A549 (cell line): ENCODE measurements around the gene CEP19. TPM values are rescaled to one million over a fixed set of nuclear protein-coding genes. Genes with fewer than 3 reads are reported as not detected.

Experiments used
- ATAC-seq, 2 experiments: fragments of 200-7000 bp in 1 of 2; fragments of >200 bp in 1 of 2; cut with Nextera tagmentation in 1 of 2; cut with Tn5 transposase in 1 of 2; 3 replicates each; pipeline versions ENCODE4 v1.8.0 to v1.9.1; 2018 to 2020; ENCODE audit warnings: mild to moderate bottlenecking in 1 of 2, moderate library complexity in 1 of 2
- CTCF ChIA-PET: fragments of 300-600 bp; sonication (Branson Sonifier 250); formaldehyde crosslinking; extraction: SDS; loops from one replicate; lab custom pipeline; 2021; ENCODE audit warnings: antibody characterized with exemption, inconsistent platforms; lab: Yijun Ruan, JAX
- POLR2A ChIA-PET: fragments of 350-600 bp; formaldehyde crosslinking; extraction: SDS; loops from one replicate; lab custom pipeline; 2021; ENCODE audit warnings: antibody characterized with exemption, inconsistent platforms; lab: Yijun Ruan, JAX
- DNase-seq, 2 experiments: peaks; one replicate each; pipeline versions ENCODE4 v3.0.0 to v3.0.0-alpha.2; 2011 to 2016; ENCODE audit warnings: low read depth in 1 of 2, low spot score in 1 of 2
- FAIRE-seq: peaks from 2 replicates; lab custom pipeline; 2011; peaks lifted over from hg19 to GRCh38; lab: Jason Lieb, UNC
- H3K27ac ChIP-seq, 2 experiments: fragments of >200 bp; sonication (Bioruptor Twin); formaldehyde crosslinking; 3 replicates each; pipeline ENCODE4 v1.5.1; 2016 to 2017
- H3K4me1 ChIP-seq: fragments of >200 bp; sonication (Bioruptor Twin); formaldehyde crosslinking; 3 replicates; pipeline ENCODE4 v1.6.1; 2016
- H3K4me2 ChIP-seq: fragments of >200 bp; sonication (Bioruptor Twin); formaldehyde crosslinking; 3 replicates; pipeline ENCODE4 v1.6.1; 2016
- H3K4me3 ChIP-seq: fragments of >200 bp; sonication (Bioruptor Twin); formaldehyde crosslinking; 3 replicates; pipeline ENCODE4 v1.5.1; 2016
- H3K9me3 ChIP-seq: fragments of >200 bp; sonication (Bioruptor Twin); formaldehyde crosslinking; 3 replicates; pipeline ENCODE4 v1.6.1; 2016
- ATOH8 ChIP-seq: fragments of 250-450 bp; sonication (Bioruptor Pico); IDR thresholded peaks from 2 replicates; pipeline ENCODE4 v1.5.0; 2020; ENCODE audit warnings: low read depth, mild to moderate bottlenecking, moderate library complexity
- BCL3 ChIP-seq: fragments of >200 bp; sonication (Bioruptor Twin); formaldehyde crosslinking; IDR thresholded peaks from 3 replicates; pipeline ENCODE4 v1.6.1; 2016
- CHD2 ChIP-seq: fragments of 150-350 bp; IDR thresholded peaks from 2 replicates; pipeline ENCODE4 v1.6.1; 2014; ENCODE audit warnings: low read length; ENCODE audit not compliant: partially characterized antibody
- EP300 ChIP-seq, 2 experiments: fragments of >200 bp; sonication (Bioruptor Twin); formaldehyde crosslinking; IDR thresholded peaks; 2 replicates in 1 of 2; 3 replicates in 1 of 2; pipeline ENCODE4 v1.6.1; 2016 to 2017
- ESRRA ChIP-seq: fragments of 150-350 bp; IDR thresholded peaks from 2 replicates; pipeline ENCODE4 v1.6.1; 2014; ENCODE audit warnings: mild to moderate bottlenecking, low read length, borderline replicate concordance
- FOSB ChIP-seq: fragments of 250-450 bp; sonication (Bioruptor Pico); IDR thresholded peaks from 2 replicates; pipeline ENCODE4 v1.5.0; 2020; ENCODE audit warnings: mild to moderate bottlenecking, moderate library complexity
- GATA3 ChIP-seq: IDR thresholded peaks from 2 replicates; pipeline ENCODE4 v1.6.1; 2012; ENCODE audit warnings: borderline replicate concordance
- HES2 ChIP-seq: fragments of >200 bp; sonication (Bioruptor Twin); formaldehyde crosslinking; IDR thresholded peaks from 2 replicates; pipeline ENCODE4 v1.6.1; 2016
- HOXA7 ChIP-seq: fragments of 250-450 bp; sonication (Bioruptor Pico); IDR thresholded peaks from 2 replicates; pipeline ENCODE4 v1.5.0; 2020; ENCODE audit warnings: mild to moderate bottlenecking, moderate library complexity
- HOXB5 ChIP-seq: fragments of 250-450 bp; sonication (Bioruptor Pico); IDR thresholded peaks from 2 replicates; pipeline ENCODE4 v1.5.0; 2020; ENCODE audit warnings: mild to moderate bottlenecking, moderate library complexity
- JUNB ChIP-seq: fragments of >200 bp; sonication (Bioruptor Twin); formaldehyde crosslinking; IDR thresholded peaks from 2 replicates; pipeline ENCODE4 v1.6.1; 2016
- KDM5A ChIP-seq: fragments of 200-600 bp; sonication (generic); IDR thresholded peaks from 2 replicates; pipeline ENCODE4 v1.6.1; 2016; ENCODE audit warnings: antibody characterized with exemption, mild to moderate bottlenecking
- MAX ChIP-seq: IDR thresholded peaks from 2 replicates; pipeline ENCODE4 v1.6.1; 2012
- MYC ChIP-seq: IDR thresholded peaks from 2 replicates; pipeline ENCODE4 v1.6.1; 2012; ENCODE audit warnings: mild to moderate bottlenecking, inconsistent platforms, low read length, improper control_type of control experiment, borderline replicate concordance
- NFE2L2 ChIP-seq: fragments of 150-350 bp; conservative IDR thresholded peaks from 2 replicates; pipeline ENCODE4 v1.6.1; 2014; ENCODE audit warnings: low read length
- NPAS2 ChIP-seq: fragments of 250-450 bp; sonication (Bioruptor Pico); IDR thresholded peaks from 2 replicates; pipeline ENCODE4 v1.8.0; 2022; ENCODE audit warnings: mild to moderate bottlenecking, moderate library complexity, borderline replicate concordance
- POLR2AphosphoS2 ChIP-seq: conservative IDR thresholded peaks from 2 replicates; pipeline ENCODE4 v1.6.1; 2012; ENCODE audit warnings: low read length, improper control_type of control experiment, inconsistent platforms
- RARB ChIP-seq: fragments of 250-450 bp; sonication (Bioruptor Pico); IDR thresholded peaks from 2 replicates; pipeline ENCODE4 v1.8.0; 2021; ENCODE audit warnings: mild to moderate bottlenecking, moderate library complexity
- SREBF2 ChIP-seq: fragments of 450-650 bp; IDR thresholded peaks from 2 replicates; pipeline ENCODE4 v1.6.1; 2014; ENCODE audit warnings: mild to moderate bottlenecking, moderate library complexity
- TFCP2L1 ChIP-seq: fragments of 250-450 bp; sonication (Bioruptor Pico); IDR thresholded peaks from 2 replicates; pipeline ENCODE4 v1.5.0; 2021; ENCODE audit warnings: mild to moderate bottlenecking
- ZNF302 ChIP-seq: fragments of 250-450 bp; sonication (Bioruptor Pico); IDR thresholded peaks from 2 replicates; pipeline ENCODE4 v1.9.0; 2021; ENCODE audit warnings: inconsistent platforms, mild to moderate bottlenecking, moderate library complexity
- WGBS: methylation state at CpG from one replicate; pipeline ENCODE4 v1.1.6; 2017; ENCODE audit errors: missing lambda C conversion rate; 5-methylcytosine and 5-hydroxymethylcytosine counted together
- polyA plus RNA-seq, 4 experiments: library from polyadenylated mRNA; depleted of rRNA in 3 of 4; stranded (reverse); fragments of >200 nt; fragmentation: RNase III in 1 of 4; extraction: RNeasy Plus Mini Kit Qiagen cat#74134 plus additional on column Dnase treatment in 1 of 4; gene quantifications; 2 replicates in 3 of 4; 3 replicates in 1 of 4; pipeline ENCODE4 v1.2.3, GENCODE V29; 2011 to 2017
- TF ChIP-seq, protein P1 (sequence below): fragments of 250-450 bp; sonication (Bioruptor Pico); IDR thresholded peaks from 2 replicates; pipeline ENCODE4 v1.5.0; 2021; ENCODE audit warnings: mild to moderate bottlenecking, moderate library complexity, borderline replicate concordance

The CEP19 gene
- polyA plus RNA-seq, 2 of the 4 experiments (the other 2 are of a cell fraction), result 4.5 to 5.3 TPM

- TF ChIP-seq CHD2 (no peak), NPAS2 (CRISPR knock-in tag) (no peak), POLR2AphosphoS2 (no peak), HES2 (no peak), MYC (no peak), ZNF302 (CRISPR knock-in tag) (no peak)
- Histone ChIP-seq H3K4me3 (no peak overlapping the region), H3K4me2 (no peak overlapping the region), H3K27ac (no peak overlapping the region), H3K9me3 (no peaks in the 10 kb centered on the region), H3K4me1 (peaks cover 7% of the 10 kb centered on the region; the same call in 1 of the 3 replicates)
- no peak for ATAC-seq
- no peak for FAIRE-seq
- ChIA-PET POLR2A (no interaction called here), CTCF (no interaction called here)
- 86% methylated on average over 6 of the region's 6 CpGs for WGBS
- no peak for DNase-seq
Measured at GRCh38 chr3:196737655-196738054, 25.6 kb upstream of the CEP19 start.

DNA sequence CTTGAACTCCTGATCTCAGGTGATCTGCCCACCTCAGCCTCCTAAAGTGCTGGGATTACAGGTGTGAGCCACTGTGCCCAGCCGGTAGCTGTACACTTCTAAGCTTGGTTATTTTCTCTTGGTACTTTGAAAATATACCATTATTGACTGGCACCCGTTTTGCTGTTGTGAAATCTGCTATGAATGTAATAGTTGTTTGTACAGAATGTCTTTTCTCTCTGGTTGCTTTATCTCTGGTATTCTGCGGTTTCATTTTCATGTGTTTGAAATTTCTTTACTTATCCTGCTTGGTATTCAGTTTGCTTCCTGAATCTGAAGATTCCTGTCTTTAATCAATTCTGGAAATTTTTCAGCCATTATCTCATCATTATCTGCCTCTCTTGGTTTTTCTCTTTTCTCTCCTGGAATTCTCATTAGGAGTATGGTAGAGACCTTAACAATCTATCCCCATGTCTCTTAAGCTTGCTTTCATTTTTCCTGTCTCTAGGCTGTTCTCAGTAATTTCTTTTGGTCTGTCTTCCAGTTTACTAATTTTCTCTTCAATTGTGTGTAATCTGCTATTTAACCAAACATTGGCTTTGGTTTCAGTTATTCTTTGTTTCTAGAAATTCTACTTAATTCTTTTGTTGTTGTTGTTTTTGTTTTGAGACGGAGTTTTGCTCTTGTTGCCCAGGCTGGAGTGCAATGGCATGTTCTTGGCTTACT, 24.8 kb upstream of the CEP19 start:
- no peak for TF ChIP-seq JUNB
- no peak for TF ChIP-seq NFE2L2
- TF ChIP-seq BCL3, result no peak
- no peak for TF ChIP-seq MAX
- TF ChIP-seq, protein P1, sequence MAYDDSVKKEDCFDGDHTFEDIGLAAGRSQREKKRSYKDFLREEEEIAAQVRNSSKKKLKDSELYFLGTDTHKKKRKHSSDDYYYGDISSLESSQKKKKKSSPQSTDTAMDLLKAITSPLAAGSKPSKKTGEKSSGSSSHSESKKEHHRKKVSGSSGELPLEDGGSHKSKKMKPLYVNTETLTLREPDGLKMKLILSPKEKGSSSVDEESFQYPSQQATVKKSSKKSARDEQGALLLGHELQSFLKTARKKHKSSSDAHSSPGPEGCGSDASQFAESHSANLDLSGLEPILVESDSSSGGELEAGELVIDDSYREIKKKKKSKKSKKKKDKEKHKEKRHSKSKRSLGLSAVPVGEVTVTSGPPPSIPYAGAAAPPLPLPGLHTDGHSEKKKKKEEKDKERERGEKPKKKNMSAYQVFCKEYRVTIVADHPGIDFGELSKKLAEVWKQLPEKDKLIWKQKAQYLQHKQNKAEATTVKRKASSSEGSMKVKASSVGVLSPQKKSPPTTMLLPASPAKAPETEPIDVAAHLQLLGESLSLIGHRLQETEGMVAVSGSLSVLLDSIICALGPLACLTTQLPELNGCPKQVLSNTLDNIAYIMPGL (CRISPR knock-in tag), result no peak
- TF ChIP-seq MYC, result no peak
- no peak for TF ChIP-seq HOXA7
- no peak for TF ChIP-seq ESRRA
- no peak for TF ChIP-seq RARB
- no peak for TF ChIP-seq HOXB5 (CRISPR knock-in tag)
- TF ChIP-seq TFCP2L1, result no peak
- TF ChIP-seq ATOH8, result no peak
- TF ChIP-seq EP300 (IDR thresholded peaks at IDR 0.05), result no peak
- no peak for TF ChIP-seq FOSB (CRISPR knock-in tag)
- no peak for TF ChIP-seq SREBF2
- no peak for TF ChIP-seq CHD2
- TF ChIP-seq KDM5A, result no peak
- no peak for TF ChIP-seq GATA3
- TF ChIP-seq, all 56 proteins: peak for 0
- Histone ChIP-seq H3K4me3 (no peak overlapping the region), H3K4me1 (peaks cover 2% of the 10 kb centered on the region; the same call in 1 of the 3 replicates), H3K27ac (no peak overlapping the region), H3K9me3 (no peaks in the 10 kb centered on the region), H3K4me2 (no peak overlapping the region)
- no peak for DNase-seq
- ChIA-PET POLR2A (no interaction called here), CTCF (no interaction called here)
- FAIRE-seq, result no peak
- ATAC-seq, result no peak
- 95% methylated on average over 4 of the region's 4 CpGs for WGBS
